IPS-15b (cell line): ENCODE data around the gene LIMS1.
A peak's percentile ranks its signal among the peaks of the same experiment; 100 is the strongest.
"Not testable (repeated sequence)": the region's sequence is repeated elsewhere in the genome, so short reads cannot be mapped to it uniquely, and the experiment has no call there.

ENCODE experiments used
- H3K27me3 ChIP-seq: one replicate; pipeline ENCODE4 v1.6.1; 2013; ENCODE audit warnings: low read length; ENCODE audit not compliant: control insufficient read depth, insufficient read depth
- H3K36me3 ChIP-seq: one replicate; pipeline ENCODE4 v1.6.1; 2013; ENCODE audit warnings: low read length; ENCODE audit not compliant: control insufficient read depth, insufficient read depth
- H3K4me1 ChIP-seq: one replicate; pipeline ENCODE4 v1.6.1; 2013; ENCODE audit warnings: mild to moderate bottlenecking, low read length; ENCODE audit not compliant: control insufficient read depth, insufficient read depth
- H3K4me3 ChIP-seq: one replicate; pipeline ENCODE4 v1.5.1; 2013; ENCODE audit warnings: low read depth, low read length
- H3K9ac ChIP-seq: one replicate; pipeline ENCODE4 v1.6.1; 2013; ENCODE audit warnings: low read depth, mild to moderate bottlenecking, low read length
- H3K9me3 ChIP-seq: one replicate; pipeline ENCODE4 v1.6.1; 2013; ENCODE audit warnings: mild to moderate bottlenecking, low read length; ENCODE audit not compliant: control insufficient read depth, insufficient read depth

LIMS1 gene

DNA sequence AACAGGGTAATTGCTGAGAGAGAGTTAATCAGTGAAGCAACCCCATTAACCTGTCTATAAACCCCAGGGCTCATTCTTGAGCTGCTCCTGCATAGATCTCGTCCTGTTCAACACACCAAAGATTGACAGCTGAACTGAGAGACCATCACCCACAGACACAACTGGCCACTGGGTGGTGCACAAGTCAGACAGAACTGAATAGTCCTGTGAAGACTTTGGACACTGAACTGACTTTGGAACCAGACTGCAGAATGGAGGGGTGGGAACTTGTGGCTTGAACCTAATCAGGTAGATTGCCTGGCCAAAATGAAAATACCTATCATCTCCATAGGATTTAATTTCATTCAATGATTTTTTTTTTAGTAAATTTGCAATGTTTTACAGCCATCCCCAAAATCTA lies 155.7 kb downstream of the LIMS1 start:
- not testable (repeated sequence) for H3K36me3 ChIP-seq, H3K27me3 ChIP-seq, H3K9me3 ChIP-seq, H3K4me1 ChIP-seq, H3K4me3 ChIP-seq, H3K9ac ChIP-seq

DNA sequence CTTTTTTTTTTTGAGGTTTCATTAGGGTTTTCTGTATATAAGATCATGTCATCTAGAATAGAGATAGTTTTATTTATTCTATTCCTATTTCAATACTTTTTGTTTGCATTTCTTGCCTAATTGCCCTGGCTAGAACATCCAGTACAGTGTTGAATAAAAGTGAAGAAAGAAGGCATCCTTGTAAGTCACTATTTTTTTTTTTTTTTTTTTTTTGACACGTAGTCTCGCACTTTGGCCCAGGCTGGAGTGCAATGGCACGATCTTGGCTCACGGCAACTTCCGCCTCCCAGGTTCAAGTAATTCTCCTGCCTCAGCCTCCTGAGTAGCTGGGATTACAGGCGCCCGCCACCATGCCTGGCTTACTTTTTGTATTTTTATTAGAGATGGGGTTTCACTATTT lies 157.2 kb downstream of the LIMS1 start:
- Histone ChIP-seq H3K36me3 (no peaks in the 10 kb centered on the region), H3K4me1 (no peaks in the 10 kb centered on the region), H3K9ac (no peak overlapping the region), H3K9me3 (no peaks in the 10 kb centered on the region), H3K27me3 (no peaks in the 10 kb centered on the region), H3K4me3 (no peak overlapping the region)

DNA sequence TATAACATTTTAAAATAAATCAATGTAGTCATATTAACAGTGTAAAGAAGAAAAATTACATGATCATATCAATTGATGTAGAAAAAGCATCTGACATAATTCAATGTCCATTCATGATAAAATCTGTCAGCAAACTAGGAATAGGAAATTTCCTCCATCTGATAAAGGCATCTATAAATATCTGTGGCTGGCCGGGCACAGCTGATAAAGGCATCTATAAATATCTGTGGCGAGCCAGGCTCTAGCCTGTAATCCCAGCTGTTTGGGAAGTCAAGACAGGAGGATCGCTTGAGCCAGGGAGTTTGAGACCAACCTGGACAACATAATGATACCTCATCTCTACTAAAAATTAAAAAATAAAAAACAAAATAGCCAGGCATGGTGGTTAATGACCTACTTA lies 166.9 kb downstream of the LIMS1 start:
- Histone ChIP-seq H3K4me1 (no peaks in the 10 kb centered on the region), H3K36me3 (no peaks in the 10 kb centered on the region), H3K4me3 (no peak overlapping the region), H3K27me3 (no peaks in the 10 kb centered on the region), H3K9me3 (no peaks in the 10 kb centered on the region), H3K9ac (no peak overlapping the region)

DNA sequence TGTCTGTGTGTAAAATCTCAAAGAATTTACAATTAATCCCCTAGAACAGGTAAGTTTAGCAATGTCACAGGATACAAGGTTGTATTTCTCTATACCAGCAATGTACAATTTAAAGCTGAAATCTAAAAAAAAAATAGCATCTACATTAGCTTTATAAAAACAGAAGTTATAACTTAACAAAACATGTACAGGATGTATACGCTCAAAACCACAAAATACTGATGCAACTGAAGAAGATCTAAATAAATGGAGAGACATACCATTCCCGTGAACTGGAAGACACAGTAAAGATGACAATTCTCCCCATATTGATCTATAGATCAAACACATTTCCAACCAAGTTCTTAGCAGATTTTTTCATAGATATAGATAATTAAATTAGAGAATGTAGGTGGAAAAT lies 167.5 kb downstream of the LIMS1 start:
- no peaks in the 10 kb centered on the region for H3K27me3 ChIP-seq
- H3K36me3 ChIP-seq, result no peaks in the 10 kb centered on the region
- no peak overlapping the region for H3K4me3 ChIP-seq
- H3K9ac ChIP-seq, result no peak overlapping the region
- H3K9me3 ChIP-seq, result no peaks in the 10 kb centered on the region
- H3K4me1 ChIP-seq, result no peaks in the 10 kb centered on the region

DNA sequence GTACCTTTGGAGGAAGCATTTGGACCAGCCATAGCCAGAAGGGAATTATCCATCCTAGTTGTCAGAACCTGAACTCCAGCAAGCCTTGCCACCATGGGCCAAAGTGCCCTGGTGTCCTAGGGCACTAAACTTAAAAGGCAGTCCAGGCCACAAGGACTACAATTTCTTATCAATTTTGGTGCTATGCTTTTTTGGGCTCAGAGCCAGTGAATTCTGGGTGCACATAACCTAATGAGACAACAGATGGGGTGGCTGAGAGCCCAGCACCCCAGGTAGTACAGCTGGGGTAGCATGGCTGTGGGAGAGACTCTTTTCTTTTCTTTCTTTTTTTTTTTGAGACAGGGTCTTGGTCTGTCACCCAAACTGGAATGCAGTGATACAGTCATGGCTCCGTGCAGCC lies 170.6 kb downstream of the LIMS1 start:
- Histone ChIP-seq H3K36me3 (no peaks in the 10 kb centered on the region), H3K27me3 (no peaks in the 10 kb centered on the region), H3K9ac (no peak overlapping the region), H3K4me3 (no peak overlapping the region), H3K4me1 (no peaks in the 10 kb centered on the region), H3K9me3 (no peaks in the 10 kb centered on the region)

DNA sequence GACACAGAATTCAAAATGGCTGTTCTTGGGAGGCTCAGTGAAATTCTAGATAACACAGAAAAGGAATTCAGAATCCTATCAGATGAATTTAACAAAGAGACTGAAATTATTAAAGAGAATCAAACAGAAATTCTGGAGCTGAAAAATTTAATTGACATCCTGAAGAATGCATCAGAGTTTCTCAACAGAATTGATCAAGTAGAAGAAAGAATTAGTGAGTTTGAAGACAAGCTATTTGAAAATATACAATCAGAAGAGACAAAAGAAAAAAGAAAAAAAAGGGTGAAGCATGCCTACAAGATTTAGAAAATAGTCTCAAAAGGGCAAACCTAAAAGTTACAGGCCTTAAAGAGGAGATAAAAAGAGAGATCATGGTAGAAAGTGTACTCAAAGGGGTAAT lies 173.0 kb downstream of the LIMS1 start:
- H3K36me3 ChIP-seq, result no peaks in the 10 kb centered on the region
- H3K9me3 ChIP-seq, result no peaks in the 10 kb centered on the region
- no peak overlapping the region for H3K4me3 ChIP-seq
- H3K27me3 ChIP-seq, result no peaks in the 10 kb centered on the region
- H3K9ac ChIP-seq, result no peak overlapping the region
- no peaks in the 10 kb centered on the region for H3K4me1 ChIP-seq

DNA sequence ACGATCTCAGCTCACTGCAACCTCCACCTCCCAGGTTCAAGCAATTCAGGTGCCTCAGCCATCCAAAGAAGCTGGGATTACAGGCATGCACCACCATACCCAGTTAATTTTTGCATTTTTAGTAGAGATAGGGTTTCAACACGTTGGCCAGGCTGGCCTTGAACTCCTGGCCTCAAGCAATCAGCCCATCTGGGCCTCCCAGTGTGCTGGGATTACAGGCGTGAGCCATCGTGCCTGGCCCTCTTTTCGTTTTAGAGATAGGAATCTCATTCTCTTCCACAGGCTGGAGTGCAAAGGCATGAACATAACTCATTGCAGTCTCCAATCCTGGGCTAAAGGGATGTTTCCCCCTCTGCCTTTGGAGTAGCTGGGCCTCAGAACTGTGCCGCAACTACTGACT lies 182.7 kb downstream of the LIMS1 start:
- H3K27me3 ChIP-seq, H3K9me3 ChIP-seq, H3K36me3 ChIP-seq, H3K9ac ChIP-seq, H3K4me1 ChIP-seq, H3K4me3 ChIP-seq: not testable (repeated sequence)

DNA sequence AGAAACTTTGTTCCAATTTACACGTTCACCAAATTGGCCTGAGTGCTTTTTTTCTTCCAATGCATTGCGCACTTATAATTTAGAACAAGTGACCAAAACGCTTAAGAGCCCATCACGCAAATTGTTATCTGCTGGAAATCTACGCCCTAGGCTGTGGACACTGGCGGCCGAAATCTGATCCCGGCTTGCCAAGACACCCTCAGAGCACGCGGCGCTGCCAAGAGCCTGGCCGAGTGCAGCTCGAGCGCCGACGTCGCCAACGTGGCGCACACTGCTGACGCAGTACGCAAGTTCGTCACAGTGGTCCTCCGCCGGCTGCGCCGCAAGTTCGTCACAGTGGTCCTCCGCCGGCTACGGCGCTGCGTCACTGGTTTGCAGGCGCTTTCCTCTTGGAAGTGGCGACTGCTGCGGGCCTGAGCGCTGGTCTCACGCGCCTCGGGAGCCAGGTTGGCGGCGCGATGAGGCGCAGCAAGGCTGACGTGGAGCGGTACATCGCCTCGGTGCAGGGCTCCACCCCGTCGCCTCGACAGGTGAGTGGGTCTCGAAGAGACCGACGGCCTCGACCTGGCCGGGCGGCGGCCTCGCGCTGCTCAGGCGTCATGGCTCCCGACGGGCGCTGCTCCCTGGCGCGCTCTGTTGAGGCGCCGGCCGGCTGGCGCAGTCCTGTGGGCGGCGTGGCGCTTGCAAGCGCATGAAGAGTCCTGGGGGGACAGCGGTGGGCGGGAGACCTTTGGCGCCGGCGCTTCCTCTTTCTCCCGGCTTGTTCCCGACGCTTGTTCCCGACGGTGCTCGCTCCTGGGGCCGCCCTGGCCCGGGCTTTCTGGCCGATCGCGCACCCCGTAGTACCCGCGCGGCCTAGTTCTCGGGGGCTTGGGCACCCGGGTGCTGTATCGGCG lies 185.1 kb downstream of the LIMS1 start, which contains the start of gene RANBP2:
RANBP2 (plus strand) TSS at position 334 of the 896 bp plus-strand sequence; CDS start at position 459, 125 bp downstream.
- no peaks in the 10 kb centered on the region for H3K27me3 ChIP-seq
- H3K9ac ChIP-seq, result peak within 1 kb of the TSS; percentile 83
- no peaks in the 10 kb centered on the region for H3K36me3 ChIP-seq
- H3K4me1 ChIP-seq, result no peaks in the 10 kb centered on the region
- no peaks in the 10 kb centered on the region for H3K9me3 ChIP-seq
- H3K4me3 ChIP-seq, result peak within 1 kb of the TSS; percentile 86

DNA sequence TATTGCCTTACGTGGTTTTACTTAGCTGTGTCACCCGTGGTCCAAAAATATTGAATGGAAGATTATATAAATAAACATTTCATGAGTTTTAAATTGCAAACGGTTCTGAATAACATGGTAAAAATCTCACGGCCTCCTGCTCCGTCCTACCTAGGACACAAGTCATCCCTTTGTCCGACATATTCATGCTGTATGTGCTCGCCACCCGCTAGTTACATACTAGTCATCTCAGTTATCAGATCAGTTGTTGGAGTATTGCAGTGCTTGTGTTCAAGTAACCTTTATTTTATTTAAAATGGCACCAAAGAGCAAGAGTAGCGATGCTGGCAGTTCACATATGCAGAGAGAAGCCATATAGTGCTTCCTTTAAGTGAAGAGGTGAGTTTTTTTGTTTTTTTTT lies 191.8 kb downstream of the LIMS1 start:
- not testable (repeated sequence) for H3K27me3 ChIP-seq, H3K9me3 ChIP-seq, H3K36me3 ChIP-seq, H3K4me3 ChIP-seq, H3K9ac ChIP-seq, H3K4me1 ChIP-seq

DNA sequence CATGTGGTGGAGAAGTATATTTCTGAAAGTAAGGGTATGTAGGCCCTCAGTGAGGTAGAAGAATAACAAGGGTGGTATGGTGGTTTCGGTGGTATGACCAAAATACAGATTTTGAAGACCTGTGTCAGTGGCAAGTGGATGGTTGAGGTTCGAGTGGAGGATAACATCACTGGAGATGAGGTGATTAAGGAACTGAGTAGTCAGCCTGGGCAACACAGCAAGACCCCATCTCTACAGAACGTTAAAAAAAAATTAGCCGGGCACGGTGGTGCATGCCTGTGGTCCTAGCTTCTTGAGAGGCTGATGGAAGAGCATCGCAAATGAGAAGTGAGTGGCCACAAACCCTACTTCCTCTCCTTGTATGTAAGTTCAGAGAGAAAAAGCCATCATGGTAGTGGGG lies 200.4 kb downstream of the LIMS1 start:
- H3K27me3 ChIP-seq, H3K4me3 ChIP-seq, H3K4me1 ChIP-seq, H3K9ac ChIP-seq, H3K36me3 ChIP-seq, H3K9me3 ChIP-seq: not testable (repeated sequence)
